Epidermal melanocyte (primary cell): ENCODE data around the gene SIGLEC12.
"Not testable (repeated sequence)": the region's sequence is repeated elsewhere in the genome, so short reads cannot be mapped to it uniquely, and the experiment has no call there.

Experiments
- DNase-seq: peaks from one replicate; pipeline ENCODE4 v3.0.0; 2011; ENCODE audit warnings: low spot score; ENCODE audit not compliant: insufficient read length

Gene SIGLEC12

GRCh38 chr19:51485960-51486660 is 15.5 kb downstream of the SIGLEC12 start:
- DNase-seq: no peak

- no peak for DNase-seq
Observed at GRCh38 chr19:51480590-51480989, 21.0 kb downstream of the SIGLEC12 start.

- DNase-seq: no peak
Observed at GRCh38 chr19:51479531-51480331, 21.9 kb downstream of the SIGLEC12 start.

- no peak for DNase-seq
Observed at GRCh38 chr19:51478381-51479234, 23.0 kb downstream of the SIGLEC12 start, which contains the start of gene CEACAM18. Gene CEACAM18, plus strand, starts transcription at chr19:51478539.

- no peak for DNase-seq
Observed at GRCh38 chr19:51477344-51477743, 24.3 kb downstream of the SIGLEC12 start.

GRCh38 chr19:51476164-51476563 is 25.4 kb downstream of the SIGLEC12 start:
- DNase-seq: no peak

- DNase-seq: no peak
Observed at GRCh38 chr19:51473009-51473707, 28.4 kb downstream of the SIGLEC12 start.

- no peak for DNase-seq
Observed at GRCh38 chr19:51472607-51473006, 29.0 kb downstream of the SIGLEC12 start.

- DNase-seq: no peak
Observed at GRCh38 chr19:51471527-51471926, 30.1 kb downstream of the SIGLEC12 start.

GRCh38 chr19:51470966-51471365 is 30.6 kb downstream of the SIGLEC12 start:
- DNase-seq: no peak

GRCh38 chr19:51469629-51470028 is 32.0 kb downstream of the SIGLEC12 start:
- no peak for DNase-seq

GRCh38 chr19:51469162-51469561 is 32.4 kb downstream of the SIGLEC12 start:
- no peak for DNase-seq

- no peak for DNase-seq
Observed at GRCh38 chr19:51468545-51468920, 33.1 kb downstream of the SIGLEC12 start.

GRCh38 chr19:51467864-51468544 is 33.6 kb downstream of the SIGLEC12 start:
- no peak for DNase-seq

- no peak for DNase-seq
Observed at GRCh38 chr19:51466723-51467122, 34.9 kb downstream of the SIGLEC12 start.

GRCh38 chr19:51463976-51464581 is 37.5 kb downstream of the SIGLEC12 start:
- not testable (repeated sequence) for DNase-seq

- DNase-seq: no peak
Observed at GRCh38 chr19:51462681-51463080, 38.9 kb downstream of the SIGLEC12 start.

- no peak for DNase-seq
Observed at GRCh38 chr19:51462276-51462675, 39.3 kb downstream of the SIGLEC12 start.

GRCh38 chr19:51461723-51462161 is 39.9 kb downstream of the SIGLEC12 start:
- DNase-seq: no peak
